Measurements from ENCODE around the gene TK1. TPM values are rescaled to one million over a fixed set of nuclear protein-coding genes. Genes with fewer than 3 reads are reported as not detected.

TK1 gene
- total RNA-seq, 2 experiments from 2014 or later = 145 to 164 TPM

GRCh38 chr17:78130437-78131101 is 56.3 kb downstream of the TK1 start, which contains the start of gene TMC8:
TMC8 (plus strand) TSS chr17:78130771; CDS start chr17:78131589, 818 bp downstream.
- no peaks in the 10 kb centered on the region for H3K27me3 Mint-ChIP-seq
- ATAC-seq (peak; percentile 52), DNase-seq (peak; percentile 95)
- CTCF ChIA-PET = interaction anchor here (0.8 to 17.0 kb wide), 9 partner anchors 6 to 991 kb away, joined by 3 to 257 read pairs (median 3); no protein-coding TSS in a partner anchor
- peak within 1 kb of the TSS; percentile 99 for H3K27ac Mint-ChIP-seq
- H3K4me3 Mint-ChIP-seq = peak within 1 kb of the TSS; percentile 72
- peaks cover 55% of the 10 kb centered on the region for H3K4me1 Mint-ChIP-seq
- H3K9me3 Mint-ChIP-seq (ENCODE audit: low read depth) = no peaks in the 10 kb centered on the region
- peaks cover 48% of the 10 kb centered on the region for H3K36me3 Mint-ChIP-seq

DNA sequence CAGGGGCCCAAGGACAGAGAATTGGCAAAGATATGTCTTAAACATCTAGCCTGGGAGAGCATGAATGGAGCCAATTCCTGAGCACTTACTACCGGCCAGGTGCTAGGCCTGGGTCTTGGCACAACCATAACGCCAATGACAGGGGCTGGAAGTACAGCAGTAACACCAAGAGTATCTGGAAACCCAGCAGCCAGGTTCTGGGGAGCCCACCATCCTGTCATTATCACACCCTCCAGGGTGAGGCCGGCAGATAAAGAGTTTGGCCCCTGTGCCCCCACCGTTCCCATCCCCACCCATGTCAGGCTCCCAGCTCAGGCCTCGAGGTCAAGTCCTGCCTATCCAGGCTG is 56.8 kb downstream of the TK1 start:
- CTCF ChIA-PET = interaction anchor here (0.8 to 17.0 kb wide), 9 partner anchors 6 to 990 kb away, joined by 3 to 257 read pairs (median 3); no protein-coding TSS in a partner anchor
- ATAC-seq (no peak), DNase-seq (no peak)
- H3K4me1 Mint-ChIP-seq = peaks cover 53% of the 10 kb centered on the region
- H3K27me3 Mint-ChIP-seq = no peaks in the 10 kb centered on the region
- H3K4me3 Mint-ChIP-seq = peak overlapping the region; percentile 72
- no peaks in the 10 kb centered on the region for H3K9me3 Mint-ChIP-seq (ENCODE audit: low read depth)
- H3K27ac Mint-ChIP-seq = peak overlapping the region; percentile 99
- peaks cover 44% of the 10 kb centered on the region for H3K36me3 Mint-ChIP-seq

GRCh38 chr17:78129351-78130089 is 57.3 kb downstream of the TK1 start:
- no peaks in the 10 kb centered on the region for H3K27me3 Mint-ChIP-seq
- H3K4me3 Mint-ChIP-seq = peak overlapping the region; percentile 72
- peaks cover 51% of the 10 kb centered on the region for H3K4me1 Mint-ChIP-seq
- CTCF ChIA-PET = interaction anchor here (0.9 to 17.0 kb wide), 7 partner anchors 7 to 989 kb away, joined by 3 to 257 read pairs (median 8); no protein-coding TSS in a partner anchor
- peak; percentile 79 for DNase-seq
- peak overlapping the region; percentile 99 for H3K27ac Mint-ChIP-seq
- H3K9me3 Mint-ChIP-seq (ENCODE audit: low read depth) = no peaks in the 10 kb centered on the region
- H3K36me3 Mint-ChIP-seq = peaks cover 40% of the 10 kb centered on the region
- ATAC-seq = no peak

DNA sequence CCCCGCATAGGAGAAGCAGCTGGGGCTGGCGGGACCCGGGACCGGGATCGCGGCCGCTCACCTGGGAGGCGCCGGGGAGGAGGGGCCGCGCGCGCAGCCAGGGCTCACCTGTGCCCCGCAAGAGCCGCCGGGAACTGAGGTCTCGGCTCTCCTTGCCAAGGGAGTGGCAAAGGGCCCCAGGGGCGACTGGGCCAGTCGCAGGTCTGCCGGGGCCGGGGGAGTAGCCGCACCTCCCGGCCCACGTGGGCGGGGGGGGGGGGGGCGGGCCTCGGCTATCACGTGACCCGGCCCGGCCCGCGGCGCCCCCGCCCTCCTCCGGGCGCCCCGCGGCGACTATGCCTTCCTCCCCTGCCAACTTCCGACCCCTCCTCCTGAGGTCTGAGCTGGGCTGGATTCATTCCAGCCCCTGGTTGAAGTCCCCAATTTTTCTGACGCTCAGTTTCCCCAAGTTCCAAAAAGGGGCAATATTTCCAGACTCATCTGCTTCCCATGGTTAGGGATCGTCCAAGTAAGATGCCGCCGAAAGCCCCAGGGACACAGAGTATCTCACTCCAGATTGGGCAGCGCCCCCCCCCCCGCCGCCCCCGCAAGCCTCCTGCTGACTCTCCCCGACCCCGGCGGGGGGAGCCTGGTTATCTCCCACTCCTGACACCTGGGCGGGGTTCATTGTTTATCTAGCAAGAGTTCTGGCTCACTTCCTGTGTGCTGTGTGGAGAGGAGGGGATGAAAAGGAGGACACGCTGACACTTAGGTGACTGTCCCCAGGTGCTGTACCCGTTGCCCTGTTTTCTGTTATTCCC is 58.1 kb downstream of the TK1 start, which contains the start of gene TMC6:
Gene TMC6, minus strand, starts transcription at position 205 of the 800 bp plus-strand sequence. CDS start 1,923 bp downstream, outside the sequence.
- Mint-ChIP-seq H3K36me3 (peaks cover 35% of the 10 kb centered on the region), H3K27me3 (no peaks in the 10 kb centered on the region), H3K4me3 (peak within 1 kb of the TSS; percentile 88), H3K4me1 (peaks cover 48% of the 10 kb centered on the region), H3K27ac (peak within 1 kb of the TSS; percentile 99), H3K9me3 (ENCODE audit: low read depth) (no peaks in the 10 kb centered on the region)
- CTCF ChIA-PET = interaction anchor here (0.7 to 17.0 kb wide), 8 partner anchors 7 to 48 kb away, joined by 3 to 257 read pairs (median 8); no protein-coding TSS in a partner anchor
- DNase-seq (peak; percentile 80), ATAC-seq (peak; percentile 17)

DNA sequence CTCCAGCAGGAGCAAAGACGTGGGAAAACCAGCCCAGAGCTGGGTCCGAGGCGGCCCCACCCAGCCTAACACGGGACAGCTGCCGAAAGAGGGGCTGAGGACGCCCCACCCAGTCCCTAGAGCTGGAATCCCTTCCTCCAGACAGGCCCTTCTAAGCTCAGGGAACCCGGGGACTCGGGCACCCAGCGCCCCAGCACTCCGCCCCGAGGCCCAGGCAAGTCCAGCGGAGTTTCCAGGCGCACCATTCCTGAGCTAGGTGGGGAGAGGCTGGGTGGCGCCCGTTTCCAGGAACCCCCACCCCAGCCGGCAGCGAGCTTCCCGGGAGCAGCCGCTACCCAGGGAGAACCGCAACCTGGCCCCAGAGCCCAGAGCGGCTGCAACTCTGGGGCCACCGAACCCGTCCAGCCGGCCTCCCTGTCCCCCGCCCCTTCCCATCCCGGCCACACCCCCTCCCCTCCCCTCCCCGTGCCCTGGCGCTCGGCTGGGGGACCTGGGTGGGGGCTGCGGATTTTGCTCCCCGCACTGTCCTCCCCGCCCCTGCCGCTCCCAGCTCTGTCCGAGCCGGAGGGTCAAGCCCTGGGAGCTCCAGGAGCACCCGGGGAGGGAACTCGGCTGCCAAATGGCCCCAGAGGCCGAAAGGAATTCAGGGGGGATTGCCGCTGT is 58.8 kb downstream of the TK1 start:
- Mint-ChIP-seq H3K27me3 (no peaks in the 10 kb centered on the region), H3K4me3 (peak overlapping the region; percentile 88), H3K27ac (peak overlapping the region; percentile 88), H3K4me1 (peaks cover 48% of the 10 kb centered on the region), H3K36me3 (peaks cover 36% of the 10 kb centered on the region), H3K9me3 (ENCODE audit: low read depth) (no peaks in the 10 kb centered on the region)
- ATAC-seq = no peak
- DNase-seq = peak; percentile 55
- CTCF ChIA-PET = interaction anchor here (0.7 to 17.0 kb wide), 7 partner anchors 8 to 48 kb away, joined by 3 to 257 read pairs (median 9); no protein-coding TSS in a partner anchor

DNA sequence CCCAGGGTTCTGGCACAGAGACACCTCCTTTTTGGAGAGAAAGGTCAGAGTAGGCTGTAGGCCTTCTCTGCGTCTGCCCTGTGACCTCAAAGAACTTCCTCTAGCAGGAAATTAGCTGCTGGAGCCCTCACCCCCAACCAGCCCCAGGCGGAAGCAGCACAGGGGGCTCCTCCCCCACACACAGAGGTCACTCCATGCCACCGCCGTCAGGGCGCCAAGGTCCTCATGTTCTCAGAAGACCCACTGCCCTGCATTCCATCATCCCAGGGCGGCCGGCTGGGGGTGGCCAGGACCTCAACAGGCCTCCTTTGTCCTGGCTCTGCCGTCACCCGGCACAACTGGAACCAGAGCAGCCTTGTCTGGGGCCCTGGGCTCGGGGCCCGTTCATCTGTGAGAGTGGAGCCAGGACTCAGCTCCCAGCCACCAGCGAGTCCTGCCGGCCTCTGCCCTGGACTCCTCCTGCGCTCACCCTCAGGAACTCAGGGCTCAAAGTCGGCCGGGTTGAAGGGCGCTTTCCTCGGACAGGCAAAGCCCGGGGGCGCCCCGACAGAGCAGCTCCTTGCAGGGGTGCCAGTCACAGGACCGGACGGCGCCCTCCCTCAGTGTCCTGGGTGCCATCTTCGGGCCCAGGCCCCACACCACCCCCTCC is 59.5 kb downstream of the TK1 start:
- Mint-ChIP-seq H3K4me1 (peaks cover 49% of the 10 kb centered on the region), H3K27ac (peak overlapping the region; percentile 88), H3K4me3 (peak overlapping the region; percentile 88), H3K9me3 (ENCODE audit: low read depth) (no peaks in the 10 kb centered on the region), H3K36me3 (peaks cover 37% of the 10 kb centered on the region), H3K27me3 (no peaks in the 10 kb centered on the region)
- DNase-seq (peak; percentile 91), ATAC-seq (peak; percentile 27)
- CTCF ChIA-PET = interaction anchor here (1.1 to 17.0 kb wide), 6 partner anchors 9 to 49 kb away, joined by 5 to 257 read pairs (median 11); no protein-coding TSS in a partner anchor

- DNase-seq (no peak), ATAC-seq (no peak)
- CTCF ChIA-PET = interaction anchor here (3.1 to 17.0 kb wide), 3 partner anchors 9 to 49 kb away, joined by 13 to 257 read pairs (median 179); no protein-coding TSS in a partner anchor
- Mint-ChIP-seq H3K27me3 (no peaks in the 10 kb centered on the region), H3K4me3 (peak overlapping the region; percentile 88), H3K9me3 (ENCODE audit: low read depth) (no peaks in the 10 kb centered on the region), H3K4me1 (peaks cover 54% of the 10 kb centered on the region), H3K27ac (peak overlapping the region; percentile 88), H3K36me3 (peaks cover 40% of the 10 kb centered on the region)
These were observed 60.0 kb downstream of the TK1 start for GRCh38 chr17:78126895-78127238.

DNA sequence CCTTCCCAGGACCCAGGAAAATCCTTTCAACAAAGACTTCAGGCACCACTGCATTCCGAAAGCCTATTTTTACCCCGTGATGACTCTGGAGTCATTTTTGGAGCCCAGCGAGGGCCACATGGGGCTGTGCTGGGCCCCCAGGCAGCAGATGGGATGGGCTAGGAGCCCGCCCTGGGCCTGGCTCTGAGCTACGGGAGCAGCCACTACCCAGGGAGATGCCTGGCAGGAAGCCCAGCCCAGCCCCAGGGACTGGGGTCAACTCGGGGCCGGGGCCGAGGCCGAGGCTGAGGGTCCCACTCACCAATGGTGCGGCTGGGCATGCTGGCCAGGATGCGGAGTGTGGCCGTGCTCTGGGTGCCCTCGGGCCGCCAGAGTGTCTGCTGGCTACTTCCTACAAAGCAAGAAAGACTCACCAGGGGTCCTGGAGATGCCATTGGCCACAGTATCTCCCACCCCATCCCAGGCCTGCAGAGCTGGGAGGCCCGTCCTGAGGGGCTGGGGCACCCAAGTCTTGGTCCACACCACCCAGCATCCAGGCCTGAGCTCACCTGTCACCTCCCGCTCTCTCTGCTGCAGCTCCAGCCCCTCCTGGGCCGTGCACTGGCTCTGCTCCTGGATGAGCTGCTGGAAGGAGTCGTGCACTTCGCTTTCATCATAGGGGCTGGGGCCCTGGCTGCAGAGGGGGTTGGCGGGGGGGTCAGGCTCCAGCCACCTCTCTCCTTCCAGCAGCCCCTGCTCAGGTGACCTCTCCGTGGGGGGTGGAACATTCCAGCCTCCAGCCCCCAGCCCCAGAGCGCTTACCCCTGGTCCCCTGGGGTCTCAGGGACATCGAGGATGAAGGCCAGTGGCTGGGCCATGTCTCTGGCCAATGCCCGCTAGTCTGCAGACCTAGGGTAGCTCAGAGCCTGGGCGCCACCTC is 60.6 kb downstream of the TK1 start:
- peak overlapping the region; percentile 88 for H3K4me3 Mint-ChIP-seq
- H3K27me3 Mint-ChIP-seq = no peaks in the 10 kb centered on the region
- DNase-seq = no peak

DNA sequence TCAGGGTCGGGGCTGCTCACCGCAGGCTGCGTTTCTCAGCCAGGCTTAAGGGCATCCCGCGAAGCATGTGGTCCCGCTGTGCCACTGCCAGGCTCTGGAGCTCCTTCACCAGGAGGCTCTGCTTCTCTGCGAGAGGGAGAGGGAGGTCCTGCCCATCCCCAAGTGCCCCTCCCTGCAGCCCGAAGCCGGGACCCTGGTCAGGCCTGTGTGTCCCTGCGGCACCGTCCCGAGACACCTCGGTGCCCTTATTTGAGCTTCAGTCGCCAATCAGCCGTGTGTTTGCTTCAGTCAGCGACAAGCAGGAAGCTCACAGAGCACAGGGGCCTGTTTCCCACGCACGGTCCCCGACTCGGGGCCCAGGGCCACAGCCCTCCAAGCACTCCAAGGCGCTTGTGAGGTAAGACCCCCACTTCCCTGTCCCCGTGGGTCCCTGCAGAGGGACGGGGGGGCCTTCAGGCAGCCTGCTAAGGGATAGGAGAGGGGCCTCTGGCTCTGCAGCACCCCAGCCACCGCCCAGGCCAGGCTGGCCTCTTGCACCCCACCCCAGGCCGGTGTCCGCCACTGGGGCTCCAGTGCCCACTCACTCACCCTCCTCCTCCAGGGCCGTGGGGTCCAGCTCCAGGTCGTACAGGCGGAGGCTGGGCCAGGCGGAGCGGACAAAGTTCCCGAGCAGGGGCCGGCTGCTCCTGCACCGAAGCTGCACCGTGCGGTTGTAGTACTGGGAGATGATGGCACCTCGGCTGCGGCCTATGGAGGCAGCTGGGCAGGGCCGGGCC is 61.5 kb downstream of the TK1 start:
- H3K36me3 Mint-ChIP-seq = peaks cover 47% of the 10 kb centered on the region
- ATAC-seq (no peak), DNase-seq (peak; percentile 68)
- no peaks in the 10 kb centered on the region for H3K27me3 Mint-ChIP-seq
- CTCF ChIA-PET = interaction anchor here (1.3 to 17.0 kb wide), 4 partner anchors 11 to 51 kb away, joined by 3 to 257 read pairs (median 92); no protein-coding TSS in a partner anchor
- no peaks in the 10 kb centered on the region for H3K9me3 Mint-ChIP-seq (ENCODE audit: low read depth)
- peaks cover 68% of the 10 kb centered on the region for H3K4me1 Mint-ChIP-seq
- H3K27ac Mint-ChIP-seq = peak overlapping the region; percentile 88
- H3K4me3 Mint-ChIP-seq = peak overlapping the region; percentile 88

More for the DNA sequence above, 60.6 kb downstream of the TK1 start:
- ATAC-seq = no peak
- Mint-ChIP-seq H3K4me1 (peaks cover 61% of the 10 kb centered on the region), H3K27ac (peak overlapping the region; percentile 88), H3K9me3 (ENCODE audit: low read depth) (no peaks in the 10 kb centered on the region), H3K36me3 (peaks cover 46% of the 10 kb centered on the region)
- CTCF ChIA-PET = interaction anchor here (1.3 to 17.0 kb wide), 5 partner anchors 10 to 50 kb away, joined by 3 to 257 read pairs (median 13); no protein-coding TSS in a partner anchor

DNA sequence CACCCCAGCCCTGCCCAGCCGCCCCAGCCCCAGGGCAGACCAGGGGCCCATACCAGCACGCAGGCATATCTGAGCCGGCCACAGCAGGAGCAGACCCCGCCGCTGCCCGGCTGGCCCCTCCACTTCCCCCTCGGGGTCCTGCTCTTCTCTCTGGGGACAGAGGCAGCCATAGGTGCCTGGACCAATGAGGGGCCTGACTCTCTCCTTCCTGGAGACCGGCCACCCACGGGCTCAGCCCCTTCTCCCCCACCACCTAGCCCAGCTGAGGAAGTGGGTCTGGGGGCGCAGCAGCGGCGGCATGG is 62.1 kb downstream of the TK1 start:
- Mint-ChIP-seq H3K9me3 (ENCODE audit: low read depth) (no peaks in the 10 kb centered on the region), H3K4me1 (peaks cover 66% of the 10 kb centered on the region), H3K4me3 (peak overlapping the region; percentile 88), H3K36me3 (peaks cover 48% of the 10 kb centered on the region), H3K27ac (peak overlapping the region; percentile 68), H3K27me3 (no peaks in the 10 kb centered on the region)
- CTCF ChIA-PET = interaction anchor here (1.3 to 17.0 kb wide), 4 partner anchors 11 to 52 kb away, joined by 3 to 257 read pairs (median 92); no protein-coding TSS in a partner anchor
- no peak for DNase-seq
- ATAC-seq = no peak

Measured in activated CD8-positive, alpha-beta memory T cell treated with anti-CD3 and anti-CD28 coated beads, Interleukin-2, amount 10 ng/mL, durations not matched to agents 7 days and 5 days (primary cell).